CD4-positive, alpha-beta T cell treated with Interleukin-15 for 1 hour (primary cell): ENCODE data around the gene AXIN1.
"Not testable (repeated sequence)": the region's sequence is repeated elsewhere in the genome, so short reads cannot be mapped to it uniquely, and the experiment has no call there.

Source experiments
- DNase-seq: peaks from one replicate; pipeline ENCODE4 v3.0.0-alpha.2; 2020

Gene AXIN1

GRCh38 chr16:381012-381788, 28.7 kb upstream of the AXIN1 start:
- DNase-seq = peak; percentile 37

GRCh38 chr16:380762-381011, 28.2 kb upstream of the AXIN1 start:
- DNase-seq = no peak

GRCh38 chr16:379961-380761, 27.6 kb upstream of the AXIN1 start:
- no peak for DNase-seq

- no peak for DNase-seq
Measured at GRCh38 chr16:379183-379960, 26.8 kb upstream of the AXIN1 start.

GRCh38 chr16:378821-379182, 26.3 kb upstream of the AXIN1 start:
- no peak for DNase-seq

GRCh38 chr16:378113-378820, 25.7 kb upstream of the AXIN1 start:
- not testable (repeated sequence) for DNase-seq

- no peak for DNase-seq
Measured at GRCh38 chr16:377419-377951, 25.0 kb upstream of the AXIN1 start.

- DNase-seq = no peak
Measured at GRCh38 chr16:376817-377418, 24.4 kb upstream of the AXIN1 start.

GRCh38 chr16:375927-376816, 23.6 kb upstream of the AXIN1 start:
- DNase-seq = no peak

GRCh38 chr16:375212-375611, 22.7 kb upstream of the AXIN1 start:
- DNase-seq = no peak

- DNase-seq = no peak
Measured at GRCh38 chr16:374616-374926, 22.0 kb upstream of the AXIN1 start.

GRCh38 chr16:373848-374615, 21.5 kb upstream of the AXIN1 start:
- DNase-seq = no peak

GRCh38 chr16:373020-373598, 20.6 kb upstream of the AXIN1 start:
- no peak for DNase-seq

- DNase-seq = no peak
Measured at GRCh38 chr16:372302-372983, 19.9 kb upstream of the AXIN1 start.

GRCh38 chr16:371515-372301, 19.2 kb upstream of the AXIN1 start:
- DNase-seq = no peak

GRCh38 chr16:370979-371514, 18.5 kb upstream of the AXIN1 start:
- DNase-seq = no peak

- peak; percentile 94 for DNase-seq
Measured at GRCh38 chr16:370443-370842, 17.9 kb upstream of the AXIN1 start, which contains the start of gene MRPL28. Gene MRPL28, minus strand, starts transcription at chr16:370538. Its CDS starts 320 bp downstream, at chr16:370218.

- DNase-seq = no peak
Measured at GRCh38 chr16:369866-370436, 17.4 kb upstream of the AXIN1 start.
